NOMO-1 (cell line): ENCODE results near the gene ARMC9.
A peak's percentile ranks its signal among the peaks of the same experiment; 100 is the strongest.

Experiments
- DNase-seq, 2 experiments: peaks; one replicate each; lab custom pipeline; 2025; ENCODE audit not compliant: unreplicated experiment in 2 of 2; lab: John Stamatoyannopoulos, UW

Gene ARMC9

GRCh38 chr2:231357048-231357447 lies 158.6 kb downstream of the ARMC9 start:
- no peak for DNase-seq

GRCh38 chr2:231357931-231358330 lies 159.5 kb downstream of the ARMC9 start:
- no peak for DNase-seq

DNA sequence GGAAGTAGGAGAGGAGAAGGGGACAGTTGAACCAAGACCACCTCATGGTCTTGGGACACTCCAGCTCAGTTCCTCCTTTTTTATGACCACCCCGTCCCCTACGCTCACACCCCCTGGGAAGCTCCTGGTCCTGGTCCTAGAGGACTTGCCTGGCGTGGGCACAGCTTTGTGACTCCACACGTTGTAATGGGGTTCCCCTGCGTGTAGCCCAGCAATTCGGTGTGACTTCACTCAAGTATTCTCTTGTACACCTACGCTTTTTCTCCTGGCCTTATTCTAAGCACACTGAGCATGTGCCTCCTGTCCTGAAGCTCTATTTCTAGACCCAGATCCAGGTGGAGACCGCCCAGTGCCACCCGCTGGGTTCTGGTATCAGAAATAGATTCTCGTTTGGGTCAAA lies 161.0 kb downstream of the ARMC9 start:
- no peak for DNase-seq

GRCh38 chr2:231359948-231360347 lies 161.5 kb downstream of the ARMC9 start:
- no peak for DNase-seq

DNA sequence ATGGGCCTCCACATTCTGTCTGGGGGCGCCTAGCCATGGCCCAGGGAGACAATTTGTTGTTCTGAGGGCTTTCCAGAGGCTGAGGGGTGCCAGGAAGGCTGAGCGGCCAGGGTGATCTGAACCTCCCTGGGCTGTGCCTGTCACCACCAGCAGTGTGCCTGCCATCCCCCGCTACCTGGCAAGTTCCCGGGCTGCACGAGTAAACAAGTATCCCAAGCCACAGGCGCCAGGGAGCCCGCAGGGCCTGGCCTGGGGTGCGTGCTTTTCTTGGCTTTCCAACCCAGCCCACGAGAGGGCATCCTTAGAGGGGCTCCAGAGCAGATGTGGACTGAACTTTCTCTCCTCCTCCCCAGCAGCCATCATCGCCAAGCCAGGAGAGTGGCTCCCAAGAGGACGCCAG lies 162.0 kb downstream of the ARMC9 start:
- no peak for DNase-seq

DNA sequence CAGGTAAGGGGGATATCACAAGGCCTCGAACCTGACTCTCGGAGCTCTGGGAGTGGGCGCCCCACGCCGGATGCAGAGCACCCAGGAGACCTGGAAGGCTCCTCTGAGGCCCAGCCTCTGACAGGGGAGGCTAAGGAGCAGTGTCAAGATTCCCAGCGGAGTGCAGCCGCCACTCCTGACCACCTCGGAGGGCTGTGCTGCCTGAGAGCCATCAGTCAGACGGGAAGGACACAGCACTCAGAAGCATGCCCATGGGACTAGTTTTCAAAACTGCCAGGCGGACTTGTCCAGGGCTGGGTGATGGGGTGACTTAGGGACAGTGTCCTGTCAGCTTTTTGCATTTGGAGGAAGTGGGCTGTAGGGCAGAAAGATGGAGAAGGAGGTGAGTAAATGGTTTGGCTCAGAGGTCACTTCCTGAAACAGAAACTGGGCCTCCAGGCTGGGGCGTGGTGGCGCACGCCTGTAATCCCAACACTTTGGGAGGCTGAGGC lies 162.5 kb downstream of the ARMC9 start:
- peak; percentile 19 to 20 for DNase-seq

GRCh38 chr2:231361701-231362554 lies 163.5 kb downstream of the ARMC9 start:
- DNase-seq: peak; percentile 82 to 84

GRCh38 chr2:231362555-231363184 lies 164.2 kb downstream of the ARMC9 start:
- no peak for DNase-seq

GRCh38 chr2:231364061-231364460 lies 165.6 kb downstream of the ARMC9 start:
- DNase-seq: no peak

DNA sequence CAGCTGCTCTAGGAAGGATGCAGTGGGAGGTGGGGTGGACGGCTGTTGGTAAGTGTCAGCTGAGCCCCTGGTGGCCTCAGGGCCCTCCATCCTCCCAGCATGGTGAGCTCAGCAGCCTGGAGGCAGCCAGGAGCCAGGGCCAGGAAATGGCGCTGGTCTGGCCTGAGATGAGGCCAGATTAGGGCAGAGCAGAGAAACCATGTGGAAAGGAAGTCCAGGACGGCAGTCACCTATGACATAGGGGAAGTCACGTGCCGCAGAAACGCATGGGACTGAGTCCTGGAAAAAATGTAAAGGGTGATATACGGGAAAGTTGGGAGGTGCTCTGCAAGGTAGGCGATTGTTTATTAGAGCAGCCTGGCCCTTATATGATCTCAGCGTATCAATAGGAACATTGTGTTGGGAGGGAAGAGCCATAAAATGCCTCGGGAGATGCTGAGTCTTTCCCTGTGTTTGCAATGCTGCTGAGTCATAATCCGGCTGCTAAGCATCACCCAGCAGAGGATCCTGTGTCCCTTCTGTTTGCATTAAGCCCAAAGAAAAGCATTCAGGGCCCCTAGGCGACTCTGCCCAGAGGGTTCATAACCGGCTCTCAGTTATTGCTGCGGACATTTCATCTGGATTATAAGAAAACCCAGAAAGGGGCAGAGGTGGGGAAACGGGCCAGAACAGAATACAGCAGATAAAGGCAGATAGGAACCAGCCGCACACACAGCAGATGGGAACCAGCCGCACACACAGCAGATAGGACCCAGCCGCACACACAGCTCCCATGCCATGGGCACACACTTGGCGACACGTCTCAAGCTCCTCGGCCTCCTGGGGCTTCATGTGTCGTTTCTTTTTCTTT lies 166.8 kb downstream of the ARMC9 start:
- DNase-seq: no peak

DNA sequence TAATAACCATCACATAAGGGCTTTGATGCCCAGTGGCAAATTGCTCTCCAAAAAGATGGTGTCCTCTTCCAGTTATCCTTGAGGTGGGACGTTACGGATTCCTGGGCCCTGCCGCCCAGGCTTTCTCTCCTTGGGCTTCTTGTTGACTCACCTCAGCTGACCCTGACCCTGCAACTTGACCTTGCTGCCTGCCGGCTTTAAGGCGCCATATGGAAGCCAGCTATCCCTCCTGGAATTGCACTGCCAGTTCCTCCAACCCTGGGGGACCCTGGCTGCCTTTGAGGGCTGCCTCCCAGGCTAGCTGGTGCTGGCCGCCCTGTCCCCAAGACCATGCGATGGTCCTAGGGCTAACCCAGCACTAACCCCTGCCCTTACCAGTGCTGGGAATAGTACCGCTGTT lies 168.7 kb downstream of the ARMC9 start:
- no peak for DNase-seq

- DNase-seq: no peak
These were observed 171.4 kb downstream of the ARMC9 start for GRCh38 chr2:231369580-231370428.

GRCh38 chr2:231370429-231370748 lies 172.0 kb downstream of the ARMC9 start:
- no peak for DNase-seq

GRCh38 chr2:231370749-231371429 lies 172.5 kb downstream of the ARMC9 start:
- no peak for DNase-seq

DNA sequence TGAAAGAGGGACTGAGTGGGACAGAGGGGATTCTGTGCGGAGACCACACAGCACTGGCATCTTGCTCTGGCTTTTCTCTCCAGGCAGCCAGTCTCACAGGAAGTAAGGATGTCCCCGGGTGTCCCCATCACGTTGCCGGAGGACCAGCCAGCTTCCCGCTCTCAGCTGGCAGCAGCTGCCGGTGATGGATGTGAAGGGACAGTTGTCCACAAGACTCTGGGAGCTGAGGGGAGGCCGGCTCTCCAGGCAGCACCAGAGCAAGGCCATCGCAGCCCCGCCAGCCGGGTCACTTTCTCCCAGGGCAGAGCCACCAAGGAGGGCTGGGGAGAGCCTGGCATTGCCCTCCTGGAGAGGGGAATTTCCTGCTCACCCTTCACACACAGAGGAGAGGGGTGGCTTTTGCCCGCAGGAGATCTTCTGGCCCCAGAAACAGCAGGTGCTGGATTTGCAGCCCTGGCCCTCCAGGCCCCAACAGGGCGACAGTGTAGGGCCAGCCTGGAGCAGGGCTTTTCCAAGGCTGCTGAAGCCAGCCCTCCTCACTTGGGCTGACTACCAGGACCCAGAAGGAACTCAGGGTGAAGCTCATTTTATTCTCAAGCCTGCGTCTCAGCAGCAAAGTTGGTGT lies 173.1 kb downstream of the ARMC9 start:
- no peak for DNase-seq

- DNase-seq: no peak
These were observed 173.9 kb downstream of the ARMC9 start for GRCh38 chr2:231372326-231372725.

DNA sequence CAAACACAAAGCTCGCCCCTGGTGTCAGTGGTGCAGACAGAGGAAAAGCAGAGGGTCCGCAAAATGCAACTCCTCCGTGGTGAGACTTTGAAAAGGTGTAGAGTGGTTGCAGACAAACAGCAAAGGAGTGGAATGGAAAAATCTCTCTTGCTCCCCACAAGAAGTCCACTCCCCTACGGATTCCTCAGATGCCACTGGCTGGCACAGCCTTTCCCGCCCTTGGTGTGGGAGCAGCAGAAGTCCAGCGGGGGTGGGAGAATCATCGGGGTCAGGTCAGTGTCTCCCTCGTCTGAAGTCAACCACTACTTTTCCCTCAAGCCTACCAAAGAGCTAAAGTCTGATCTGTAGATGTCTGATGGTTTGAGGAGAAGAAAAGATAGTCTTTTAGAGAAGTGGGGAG lies 174.8 kb downstream of the ARMC9 start:
- DNase-seq: no peak

- DNase-seq: no peak
These were observed 175.4 kb downstream of the ARMC9 start for GRCh38 chr2:231373786-231374349.

DNA sequence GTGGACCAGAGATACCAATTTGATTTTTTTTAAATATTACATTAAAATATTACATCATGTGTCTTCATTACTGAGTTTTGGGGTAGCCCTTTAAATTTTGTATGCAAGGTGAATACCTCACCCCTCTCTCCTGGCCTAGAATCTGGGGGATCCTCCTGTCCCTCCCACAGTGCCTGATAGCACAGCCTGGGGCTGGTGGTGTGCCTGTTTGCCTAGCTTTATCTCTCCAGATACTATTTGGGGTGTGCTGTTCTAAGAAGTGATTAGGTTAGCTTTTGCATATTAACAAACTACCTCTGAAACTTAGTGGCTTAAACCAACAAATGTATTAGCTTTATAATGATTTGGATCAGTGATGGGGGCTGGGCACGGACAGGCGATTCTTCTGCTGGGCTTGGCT lies 176.3 kb downstream of the ARMC9 start:
- DNase-seq: no peak
